ENCODE measurements around the gene RDH16. TPM values are rescaled to one million over a fixed set of nuclear protein-coding genes. Genes with fewer than 3 reads are reported as not detected.
"Not testable (repeated sequence)": the region's sequence is repeated elsewhere in the genome, so short reads cannot be mapped to it uniquely, and the experiment has no call there.

The RDH16 gene
- total RNA-seq, 1 donor from 2014 or later, result not detected

- Histone ChIP-seq H3K36me3 (ENCODE audit: control insufficient read depth, insufficient read depth, low read length) (no peaks in the 10 kb centered on the region), H3K27me3 (ENCODE audit: control insufficient read depth, insufficient read depth, low read length) (no peaks in the 10 kb centered on the region), H3K4me3 (ENCODE audit: low read depth, low read length) (no peak overlapping the region)
- DNase-seq (ENCODE audit: low read depth), result no peak
- no peak for TF ChIP-seq CTCF (IDR thresholded peaks at IDR 0.05; ENCODE audit: insufficient read depth, low read length, poor library complexity, severe bottlenecking)
Observed at GRCh38 chr12:56916996-56917333, 40.4 kb downstream of the RDH16 start.

GRCh38 chr12:56916296-56916995, 41.0 kb downstream of the RDH16 start:
- no peaks in the 10 kb centered on the region for H3K36me3 ChIP-seq (ENCODE audit: control insufficient read depth, insufficient read depth, low read length)
- TF ChIP-seq CTCF (IDR thresholded peaks at IDR 0.05; ENCODE audit: insufficient read depth, low read length, poor library complexity, severe bottlenecking), result no peak
- no peaks in the 10 kb centered on the region for H3K27me3 ChIP-seq (ENCODE audit: control insufficient read depth, insufficient read depth, low read length)
- H3K4me3 ChIP-seq (ENCODE audit: low read depth, low read length), result no peak overlapping the region
- no peak for DNase-seq (ENCODE audit: low read depth)

GRCh38 chr12:56914724-56915123, 42.7 kb downstream of the RDH16 start:
- DNase-seq (ENCODE audit: low read depth), result no peak
- no peak overlapping the region for H3K4me3 ChIP-seq (ENCODE audit: low read depth, low read length)
- H3K27me3 ChIP-seq (ENCODE audit: control insufficient read depth, insufficient read depth, low read length), result no peaks in the 10 kb centered on the region
- TF ChIP-seq CTCF (IDR thresholded peaks at IDR 0.05; ENCODE audit: insufficient read depth, low read length, poor library complexity, severe bottlenecking), result no peak
- H3K36me3 ChIP-seq (ENCODE audit: control insufficient read depth, insufficient read depth, low read length), result no peaks in the 10 kb centered on the region

GRCh38 chr12:56914256-56914655, 43.2 kb downstream of the RDH16 start:
- H3K4me3 ChIP-seq (ENCODE audit: low read depth, low read length), result no peak overlapping the region
- TF ChIP-seq CTCF (IDR thresholded peaks at IDR 0.05; ENCODE audit: insufficient read depth, low read length, poor library complexity, severe bottlenecking), result no peak
- DNase-seq (ENCODE audit: low read depth), result no peak

GRCh38 chr12:56909403-56909802, 48.0 kb downstream of the RDH16 start:
- DNase-seq (ENCODE audit: low read depth); H3K36me3 ChIP-seq (ENCODE audit: control insufficient read depth, insufficient read depth, low read length); H3K4me3 ChIP-seq (ENCODE audit: low read depth, low read length); H3K27me3 ChIP-seq (ENCODE audit: control insufficient read depth, insufficient read depth, low read length): not testable (repeated sequence)

More at GRCh38 chr12:56914256-56914655, 43.2 kb downstream of the RDH16 start:
- H3K27me3 ChIP-seq (ENCODE audit: control insufficient read depth, insufficient read depth, low read length), result no peaks in the 10 kb centered on the region
- H3K36me3 ChIP-seq (ENCODE audit: control insufficient read depth, insufficient read depth, low read length), result no peaks in the 10 kb centered on the region

GRCh38 chr12:56908136-56908535, 49.3 kb downstream of the RDH16 start:
- Histone ChIP-seq H3K27me3 (ENCODE audit: control insufficient read depth, insufficient read depth, low read length) (no peaks in the 10 kb centered on the region), H3K36me3 (ENCODE audit: control insufficient read depth, insufficient read depth, low read length) (no peaks in the 10 kb centered on the region), H3K4me3 (ENCODE audit: low read depth, low read length) (no peak overlapping the region)
- no peak for DNase-seq (ENCODE audit: low read depth)
- TF ChIP-seq CTCF (IDR thresholded peaks at IDR 0.05; ENCODE audit: insufficient read depth, low read length, poor library complexity, severe bottlenecking), result no peak
